SW 1271 (cell line): ENCODE data around the gene TRPM2.

ENCODE experiments used
- DNase-seq, 2 experiments: peaks; one replicate each; lab custom pipeline; 2025; lab: John Stamatoyannopoulos, UW

TRPM2 gene

DNA sequence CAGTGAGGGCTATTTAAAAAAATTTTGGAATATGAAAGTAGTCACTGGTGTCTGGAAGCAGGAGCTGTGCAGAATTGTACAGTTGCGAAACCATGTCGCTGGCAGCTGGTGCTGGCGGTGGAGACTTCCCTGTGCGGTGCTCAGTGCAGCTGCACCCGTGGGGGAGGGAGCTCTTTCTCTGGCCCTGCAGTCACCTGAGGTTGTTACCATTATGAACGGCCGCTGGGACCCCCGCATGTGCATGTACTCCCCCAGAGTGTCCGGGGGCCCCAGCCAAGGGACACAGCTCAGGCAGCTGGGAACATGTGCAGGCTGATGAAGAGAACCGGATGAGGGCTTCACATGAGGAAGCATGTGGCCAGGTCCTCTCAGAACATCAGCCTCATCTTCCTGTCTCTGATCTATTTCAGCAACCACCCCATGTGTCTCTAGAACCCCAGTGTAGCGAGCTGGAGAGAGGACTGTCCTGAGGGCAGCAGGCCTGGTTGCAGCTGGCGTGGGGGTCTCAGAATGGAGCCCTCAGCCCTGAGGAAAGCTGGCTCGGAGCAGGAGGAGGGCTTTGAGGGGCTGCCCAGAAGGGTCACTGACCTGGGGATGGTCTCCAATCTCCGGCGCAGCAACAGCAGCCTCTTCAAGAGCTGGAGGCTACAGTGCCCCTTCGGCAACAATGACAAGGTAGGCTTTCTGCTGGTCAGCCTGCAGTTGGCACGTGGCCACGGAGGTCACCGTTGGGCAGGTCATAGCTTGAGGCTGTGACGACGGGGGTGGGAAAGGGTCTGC lies at the start of gene TRPM2:
TSS of gene TRPM2 (plus strand) at position 431 of the 780 bp plus-strand sequence. CDS start at position 511, 80 bp downstream.
- DNase-seq: no peak

DNA sequence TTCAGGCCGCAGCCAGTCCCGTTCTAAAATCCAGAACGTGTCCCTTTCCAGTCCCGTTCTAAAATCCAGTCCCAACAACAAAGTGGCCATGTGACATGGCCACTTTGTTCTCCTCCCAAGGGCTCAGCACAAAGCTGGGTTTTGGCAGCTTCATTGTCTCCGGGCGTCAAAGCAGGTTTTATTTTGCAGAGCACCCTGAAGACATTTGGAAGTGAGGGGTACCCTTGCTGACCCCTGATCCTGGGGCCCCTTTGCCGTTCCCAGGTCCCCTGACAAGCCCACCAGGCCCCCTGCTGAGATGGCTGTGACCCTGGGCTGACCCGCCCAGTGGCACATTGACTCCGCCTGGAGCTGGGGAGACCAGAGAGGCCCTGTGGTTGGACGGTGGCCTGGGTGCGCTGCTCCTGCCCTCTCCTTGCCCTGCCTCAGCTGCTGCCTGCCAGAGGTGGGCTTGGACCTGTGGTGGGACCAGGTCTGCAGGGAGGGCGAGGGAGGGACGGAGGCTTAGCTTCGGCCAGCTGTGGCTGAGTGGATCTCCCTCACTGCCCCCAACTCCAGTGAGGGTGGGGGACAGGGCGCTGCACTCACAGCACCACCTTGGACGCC lies 49.3 kb upstream of the TRPM2 start:
- DNase-seq: no peak

DNA sequence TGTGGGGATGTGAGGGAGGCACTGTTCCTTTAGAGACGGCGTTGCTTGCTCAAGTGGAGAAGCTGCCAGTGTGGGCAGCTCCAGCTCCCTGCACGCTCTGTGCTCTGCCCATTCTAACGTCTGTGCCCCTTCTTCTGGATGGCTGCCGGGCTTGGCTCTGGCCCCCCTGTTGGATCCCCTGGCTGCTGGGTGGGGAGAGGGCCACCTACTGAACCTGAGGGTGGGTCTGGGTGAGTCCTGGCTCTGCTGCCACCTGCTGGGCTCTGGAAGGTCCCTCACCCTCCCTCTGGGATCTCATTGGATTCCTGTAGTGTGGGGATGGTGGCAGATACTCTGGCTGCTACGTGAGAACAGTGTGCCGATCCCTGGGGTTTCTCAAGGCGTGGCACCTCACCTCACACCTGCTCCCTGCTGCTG lies 48.5 kb upstream of the TRPM2 start:
- peak; percentile 3 to 20 for DNase-seq

DNA sequence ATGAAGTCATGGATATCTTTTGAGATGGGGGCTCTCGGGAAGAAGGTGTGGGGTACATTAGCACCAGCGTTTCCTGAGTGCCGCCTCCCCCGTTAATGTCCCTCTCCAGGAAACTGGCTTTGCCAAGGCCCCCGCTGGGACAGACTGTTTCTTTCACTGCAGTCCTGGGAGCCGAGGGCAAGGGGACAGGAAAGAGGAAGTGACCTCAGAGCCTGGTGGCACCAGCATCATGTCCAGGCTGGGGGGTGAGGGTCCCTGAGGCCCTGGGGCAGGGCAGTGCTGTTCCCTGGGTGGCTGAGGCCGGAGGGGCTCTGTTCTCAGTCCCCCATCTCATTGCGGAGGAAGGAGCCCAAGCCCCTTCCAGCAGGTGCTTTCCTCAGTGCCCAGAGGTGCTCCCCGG lies 47.7 kb upstream of the TRPM2 start:
- no peak for DNase-seq

GRCh38 chr21:44306936-44307704 lies 46.3 kb upstream of the TRPM2 start:
- DNase-seq: no peak

DNA sequence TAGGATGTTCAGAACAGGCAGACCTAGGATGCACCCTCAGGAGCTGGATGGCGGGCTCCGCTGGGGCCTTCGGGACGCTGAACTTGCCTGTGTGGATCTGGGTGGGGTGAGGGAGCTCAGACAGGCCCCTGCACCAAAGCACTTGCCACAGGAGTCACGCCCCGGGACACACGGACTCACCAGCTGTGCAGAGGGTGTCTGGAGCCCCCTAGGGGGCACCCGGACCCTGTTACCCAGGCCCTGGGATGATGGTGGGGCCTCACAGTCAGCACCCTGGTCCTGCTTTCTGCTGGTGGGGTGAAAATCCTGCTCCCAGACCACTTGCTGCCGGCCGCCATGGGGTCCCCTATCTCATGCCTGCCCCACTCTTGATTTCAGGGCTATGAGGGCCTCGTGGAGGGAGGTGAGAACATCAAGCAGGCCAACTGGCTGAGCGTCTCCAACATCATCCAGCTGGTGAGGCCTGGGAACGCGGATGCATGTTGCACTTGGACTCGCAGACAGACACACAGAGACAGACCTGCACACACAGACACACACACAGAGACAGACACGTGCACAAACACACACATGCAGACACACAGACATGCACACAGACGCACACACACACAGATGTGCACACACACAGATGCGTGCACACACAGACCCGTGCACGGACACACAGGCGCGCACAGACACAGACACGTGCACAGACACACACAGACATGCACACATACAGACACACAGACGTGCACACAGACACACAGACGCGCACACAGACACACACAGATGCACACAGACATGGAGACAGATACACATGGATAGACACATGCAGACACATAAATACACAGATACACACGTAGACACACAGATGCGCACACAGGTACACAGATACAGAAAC lies 42.6 kb upstream of the TRPM2 start:
- no peak for DNase-seq

DNA sequence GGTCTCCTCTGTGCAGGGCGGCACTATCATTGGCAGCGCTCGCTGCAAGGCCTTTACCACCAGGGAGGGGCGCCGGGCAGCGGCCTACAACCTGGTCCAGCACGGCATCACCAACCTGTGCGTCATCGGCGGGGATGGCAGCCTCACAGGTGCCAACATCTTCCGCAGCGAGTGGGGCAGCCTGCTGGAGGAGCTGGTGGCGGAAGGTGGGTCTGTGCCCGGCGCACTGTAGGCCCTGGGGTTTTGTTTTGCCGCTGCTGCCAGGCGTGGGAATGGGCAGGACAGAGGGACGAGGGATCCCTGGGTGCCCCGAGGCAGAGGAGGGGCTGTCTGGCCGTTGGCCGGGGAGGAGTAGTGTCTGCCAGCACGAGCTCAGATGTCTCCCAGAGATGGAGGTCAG lies 41.3 kb upstream of the TRPM2 start:
- no peak for DNase-seq

GRCh38 chr21:44312716-44313115 lies 40.7 kb upstream of the TRPM2 start:
- no peak for DNase-seq

GRCh38 chr21:44313451-44313850 lies 40.0 kb upstream of the TRPM2 start:
- no peak for DNase-seq

DNA sequence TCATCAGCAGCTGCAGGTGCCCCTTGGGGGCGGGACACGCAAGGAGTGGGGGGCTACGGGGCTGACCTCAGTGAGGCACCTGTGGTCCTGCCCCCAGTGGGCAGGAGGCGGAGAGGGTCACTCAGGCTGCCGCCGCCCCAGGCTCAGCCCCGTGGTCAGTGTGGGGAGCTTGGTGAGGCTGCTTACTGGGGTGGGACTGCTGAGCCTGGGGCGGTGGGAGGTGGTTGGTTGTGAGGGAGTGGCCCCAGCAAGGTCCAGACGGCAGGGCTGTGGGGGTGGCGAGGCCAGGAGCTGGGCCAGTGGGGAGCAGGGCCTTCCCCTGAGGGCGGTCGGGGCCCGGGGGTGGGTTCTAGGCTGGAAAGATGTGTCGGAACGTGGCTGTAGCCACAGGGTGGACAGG lies 39.3 kb upstream of the TRPM2 start:
- no peak for DNase-seq

GRCh38 chr21:44314561-44314960 lies 38.9 kb upstream of the TRPM2 start:
- DNase-seq: no peak

GRCh38 chr21:44315691-44316203 lies 37.7 kb upstream of the TRPM2 start:
- no peak for DNase-seq

GRCh38 chr21:44316277-44316900 lies 37.0 kb upstream of the TRPM2 start:
- DNase-seq: no peak

GRCh38 chr21:44317241-44317782 lies 36.1 kb upstream of the TRPM2 start:
- DNase-seq: no peak

DNA sequence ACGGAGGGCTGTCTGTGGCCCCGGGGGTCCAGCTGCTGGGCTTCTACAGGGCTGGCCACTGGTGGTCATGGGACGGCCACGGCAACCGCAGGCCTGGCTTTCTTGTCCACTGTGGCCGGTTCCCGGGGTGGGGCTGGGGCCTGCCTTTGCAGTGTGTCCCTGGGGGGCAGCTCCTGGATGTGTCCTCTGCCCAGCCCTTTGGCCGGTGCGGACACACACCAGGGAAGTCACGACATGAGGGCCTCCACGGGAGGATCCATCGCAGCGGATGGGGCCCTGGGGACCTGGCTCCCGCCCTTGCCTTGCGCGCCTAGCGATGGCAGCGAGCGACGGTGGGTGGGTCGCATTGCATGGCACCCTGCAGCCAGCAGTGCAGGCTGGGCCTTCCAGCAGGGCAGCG lies 35.5 kb upstream of the TRPM2 start:
- DNase-seq: no peak

GRCh38 chr21:44318489-44319285 lies 34.7 kb upstream of the TRPM2 start:
- DNase-seq: no peak

- no peak for DNase-seq
These were observed 33.9 kb upstream of the TRPM2 start for GRCh38 chr21:44319407-44320065.

DNA sequence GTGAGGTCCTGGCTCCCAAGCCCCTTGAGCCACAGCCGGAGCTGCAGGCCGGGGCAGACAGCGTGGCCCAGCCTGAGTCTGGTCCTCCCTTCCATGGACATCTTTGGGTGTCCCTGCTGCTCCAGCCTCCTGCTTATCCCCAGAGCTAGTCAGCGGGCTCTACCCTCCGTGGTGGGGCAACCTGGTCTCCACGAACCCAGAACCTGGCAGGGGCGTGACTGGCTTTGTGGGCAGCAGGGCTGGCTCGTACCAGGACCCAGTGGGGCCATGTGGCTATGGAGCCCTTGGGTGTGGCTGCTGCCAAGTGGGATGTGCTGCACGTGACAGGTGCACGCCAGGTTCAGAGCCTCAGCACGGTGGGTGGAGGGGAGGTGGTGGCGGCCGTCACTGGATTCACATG lies 32.6 kb upstream of the TRPM2 start:
- DNase-seq: no peak

GRCh38 chr21:44321846-44322450 lies 31.5 kb upstream of the TRPM2 start:
- DNase-seq: no peak
